Measurements from ENCODE around the gene CAPN10.

The CAPN10 gene

DNA sequence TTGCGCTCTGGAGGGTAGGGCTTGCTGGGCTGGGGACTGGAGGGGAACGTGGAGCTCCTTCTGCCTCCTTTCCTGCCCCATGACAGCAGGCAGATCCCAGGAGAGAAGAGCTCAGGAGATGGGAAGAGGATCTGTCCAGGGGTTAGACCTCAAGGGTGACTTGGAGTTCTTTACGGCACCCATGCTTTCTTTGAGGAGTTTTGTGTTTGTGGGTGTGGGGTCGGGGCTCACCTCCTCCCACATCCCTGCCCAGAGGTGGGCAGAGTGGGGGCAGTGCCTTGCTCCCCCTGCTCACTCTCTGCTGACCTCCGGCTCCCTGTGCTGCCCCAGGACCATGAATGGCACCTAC is 43.1 kb downstream of the CAPN10 start:
- Histone ChIP-seq H3K79me2 (no peaks in the 10 kb centered on the region), H3K36me3 (ENCODE audit: control insufficient read depth, insufficient read depth, low read length) (no peaks in the 10 kb centered on the region), H3K4me1 (no peaks in the 10 kb centered on the region), H2AFZ (no peak overlapping the region), H3K4me3 (ENCODE audit: low read depth, low read length) (no peak overlapping the region), H3K9me3 (ENCODE audit: control insufficient read depth, low read length) (no peaks in the 10 kb centered on the region), H3K27ac (no peak overlapping the region), H3K4me2 (ENCODE audit: low read length) (no peak overlapping the region), H3K9ac (no peak overlapping the region), H3K27me3 (ENCODE audit: control insufficient read depth, insufficient read depth, low read length) (no peaks in the 10 kb centered on the region)
- TF ChIP-seq, protein P1, sequence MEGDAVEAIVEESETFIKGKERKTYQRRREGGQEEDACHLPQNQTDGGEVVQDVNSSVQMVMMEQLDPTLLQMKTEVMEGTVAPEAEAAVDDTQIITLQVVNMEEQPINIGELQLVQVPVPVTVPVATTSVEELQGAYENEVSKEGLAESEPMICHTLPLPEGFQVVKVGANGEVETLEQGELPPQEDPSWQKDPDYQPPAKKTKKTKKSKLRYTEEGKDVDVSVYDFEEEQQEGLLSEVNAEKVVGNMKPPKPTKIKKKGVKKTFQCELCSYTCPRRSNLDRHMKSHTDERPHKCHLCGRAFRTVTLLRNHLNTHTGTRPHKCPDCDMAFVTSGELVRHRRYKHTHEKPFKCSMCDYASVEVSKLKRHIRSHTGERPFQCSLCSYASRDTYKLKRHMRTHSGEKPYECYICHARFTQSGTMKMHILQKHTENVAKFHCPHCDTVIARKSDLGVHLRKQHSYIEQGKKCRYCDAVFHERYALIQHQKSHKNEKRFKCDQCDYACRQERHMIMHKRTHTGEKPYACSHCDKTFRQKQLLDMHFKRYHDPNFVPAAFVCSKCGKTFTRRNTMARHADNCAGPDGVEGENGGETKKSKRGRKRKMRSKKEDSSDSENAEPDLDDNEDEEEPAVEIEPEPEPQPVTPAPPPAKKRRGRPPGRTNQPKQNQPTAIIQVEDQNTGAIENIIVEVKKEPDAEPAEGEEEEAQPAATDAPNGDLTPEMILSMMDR (IDR thresholded peaks at IDR 0.05), result no peak

DNA sequence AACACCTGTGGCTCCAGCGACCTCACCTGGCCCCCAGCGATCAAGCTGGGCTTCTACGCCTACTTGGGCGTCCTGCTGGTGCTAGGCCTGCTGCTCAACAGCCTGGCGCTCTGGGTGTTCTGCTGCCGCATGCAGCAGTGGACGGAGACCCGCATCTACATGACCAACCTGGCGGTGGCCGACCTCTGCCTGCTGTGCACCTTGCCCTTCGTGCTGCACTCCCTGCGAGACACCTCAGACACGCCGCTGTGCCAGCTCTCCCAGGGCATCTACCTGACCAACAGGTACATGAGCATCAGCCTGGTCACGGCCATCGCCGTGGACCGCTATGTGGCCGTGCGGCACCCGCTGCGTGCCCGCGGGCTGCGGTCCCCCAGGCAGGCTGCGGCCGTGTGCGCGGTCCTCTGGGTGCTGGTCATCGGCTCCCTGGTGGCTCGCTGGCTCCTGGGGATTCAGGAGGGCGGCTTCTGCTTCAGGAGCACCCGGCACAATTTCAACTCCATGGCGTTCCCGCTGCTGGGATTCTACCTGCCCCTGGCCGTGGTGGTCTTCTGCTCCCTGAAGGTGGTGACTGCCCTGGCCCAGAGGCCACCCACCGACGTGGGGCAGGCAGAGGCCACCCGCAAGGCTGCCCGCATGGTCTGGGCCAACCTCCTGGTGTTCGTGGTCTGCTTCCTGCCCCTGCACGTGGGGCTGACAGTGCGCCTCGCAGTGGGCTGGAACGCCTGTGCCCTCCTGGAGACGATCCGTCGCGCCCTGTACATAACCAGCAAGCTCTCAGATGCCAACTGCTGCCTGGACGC is 43.6 kb downstream of the CAPN10 start:
- TF ChIP-seq, protein P1 (IDR thresholded peaks at IDR 0.05), result no peak

DNA sequence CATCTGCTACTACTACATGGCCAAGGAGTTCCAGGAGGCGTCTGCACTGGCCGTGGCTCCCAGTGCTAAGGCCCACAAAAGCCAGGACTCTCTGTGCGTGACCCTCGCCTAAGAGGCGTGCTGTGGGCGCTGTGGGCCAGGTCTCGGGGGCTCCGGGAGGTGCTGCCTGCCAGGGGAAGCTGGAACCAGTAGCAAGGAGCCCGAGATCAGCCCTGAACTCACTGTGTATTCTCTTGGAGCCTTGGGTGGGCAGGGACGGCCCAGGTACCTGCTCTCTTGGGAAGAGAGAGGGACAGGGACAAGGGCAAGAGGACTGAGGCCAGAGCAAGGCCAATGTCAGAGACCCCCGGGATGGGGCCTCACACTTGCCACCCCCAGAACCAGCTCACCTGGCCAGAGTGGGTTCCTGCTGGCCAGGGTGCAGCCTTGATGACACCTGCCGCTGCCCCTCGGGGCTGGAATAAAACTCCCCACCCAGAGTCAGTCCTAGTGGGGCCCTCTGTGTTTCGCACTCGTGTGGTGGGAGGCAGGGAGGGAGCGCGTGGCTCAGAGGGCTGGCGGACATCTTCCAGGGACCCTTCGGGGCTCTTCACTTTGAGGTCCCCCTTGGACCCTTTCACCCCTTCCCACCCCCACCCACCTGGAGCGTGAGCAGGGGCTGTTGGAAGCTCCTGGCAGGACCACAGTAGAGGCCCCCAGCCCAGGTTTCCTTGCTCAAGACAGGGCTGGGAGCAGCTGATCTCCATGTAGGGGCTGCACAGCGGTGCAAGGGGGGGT is 44.4 kb downstream of the CAPN10 start:
- H3K9ac ChIP-seq, result no peak overlapping the region
- no peak overlapping the region for H3K27ac ChIP-seq
- no peak overlapping the region for H3K4me2 ChIP-seq (ENCODE audit: low read length)
- no peak overlapping the region for H2AFZ ChIP-seq
- TF ChIP-seq, protein P1 (IDR thresholded peaks at IDR 0.05), result no peak
- H3K4me1 ChIP-seq, result no peaks in the 10 kb centered on the region
- no peaks in the 10 kb centered on the region for H3K27me3 ChIP-seq (ENCODE audit: control insufficient read depth, insufficient read depth, low read length)
- H3K4me3 ChIP-seq (ENCODE audit: low read depth, low read length), result no peak overlapping the region
- no peaks in the 10 kb centered on the region for H3K9me3 ChIP-seq (ENCODE audit: control insufficient read depth, low read length)
- H3K36me3 ChIP-seq (ENCODE audit: control insufficient read depth, insufficient read depth, low read length), result no peaks in the 10 kb centered on the region
- H3K79me2 ChIP-seq, result no peaks in the 10 kb centered on the region

More for the DNA sequence above, 43.6 kb downstream of the CAPN10 start:
- Histone ChIP-seq H3K4me3 (ENCODE audit: low read depth, low read length) (no peak overlapping the region), H3K4me1 (no peaks in the 10 kb centered on the region), H2AFZ (no peak overlapping the region), H3K36me3 (ENCODE audit: control insufficient read depth, insufficient read depth, low read length) (no peaks in the 10 kb centered on the region), H3K27ac (no peak overlapping the region), H3K4me2 (ENCODE audit: low read length) (no peak overlapping the region), H3K9ac (no peak overlapping the region), H3K79me2 (no peaks in the 10 kb centered on the region), H3K27me3 (ENCODE audit: control insufficient read depth, insufficient read depth, low read length) (no peaks in the 10 kb centered on the region), H3K9me3 (ENCODE audit: control insufficient read depth, low read length) (no peaks in the 10 kb centered on the region)

DNA sequence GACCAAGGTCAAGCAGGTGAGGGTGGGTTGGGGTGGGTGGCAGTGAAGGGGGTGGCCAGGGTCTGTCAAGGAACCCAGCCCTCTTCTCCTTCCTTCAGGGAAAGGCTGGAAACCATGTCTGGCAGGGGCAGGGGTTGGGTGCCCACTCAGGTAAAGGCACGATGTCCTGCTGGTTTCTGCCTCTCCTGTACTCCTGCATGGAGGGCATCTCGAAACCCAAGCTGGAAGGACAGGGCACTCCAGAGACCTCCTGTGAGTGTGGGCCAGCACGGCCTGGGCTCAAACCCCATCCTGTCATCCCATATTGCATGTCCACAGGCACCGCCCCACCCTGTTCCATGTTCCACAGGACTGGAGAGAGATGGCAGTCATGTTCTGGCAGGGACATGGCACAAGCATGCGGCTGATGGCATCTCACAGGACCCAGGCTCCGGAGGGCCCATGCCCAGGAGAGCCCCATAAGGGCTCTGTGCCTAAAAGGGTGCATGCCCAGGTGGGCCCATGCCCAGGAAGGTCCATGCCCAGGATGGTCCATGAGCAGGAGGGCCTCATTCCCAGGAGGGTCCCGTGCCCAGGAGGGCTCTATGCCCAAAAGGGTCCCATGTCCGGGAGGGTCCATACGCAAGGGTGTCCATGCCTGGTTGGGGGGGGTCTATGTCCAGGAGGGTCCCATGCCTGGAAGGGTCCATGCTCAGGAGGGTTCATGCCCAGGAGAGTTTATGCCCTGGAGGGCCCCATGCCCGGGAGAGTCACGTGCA is 45.2 kb downstream of the CAPN10 start:
- H2AFZ ChIP-seq, result no peak overlapping the region
- no peaks in the 10 kb centered on the region for H3K27me3 ChIP-seq (ENCODE audit: control insufficient read depth, insufficient read depth, low read length)
- H3K4me3 ChIP-seq (ENCODE audit: low read depth, low read length), result no peak overlapping the region
- H3K9me3 ChIP-seq (ENCODE audit: control insufficient read depth, low read length), result no peaks in the 10 kb centered on the region
- TF ChIP-seq, protein P1 (IDR thresholded peaks at IDR 0.05), result no peak
- no peaks in the 10 kb centered on the region for H3K36me3 ChIP-seq (ENCODE audit: control insufficient read depth, insufficient read depth, low read length)
- no peak overlapping the region for H3K4me2 ChIP-seq (ENCODE audit: low read length)
- no peaks in the 10 kb centered on the region for H3K4me1 ChIP-seq
- H3K79me2 ChIP-seq, result no peaks in the 10 kb centered on the region
- no peak overlapping the region for H3K27ac ChIP-seq
- no peak overlapping the region for H3K9ac ChIP-seq
